GM19035 (cell line): ENCODE data around the gene SORL1-AS1.

Source experiments
- ATAC-seq: cut with Tn5 transposase; IDR thresholded peaks from one replicate; pipeline ENCODE4 v1.9.1; 2021; ENCODE audit not compliant: unreplicated experiment

The SORL1-AS1 gene

DNA sequence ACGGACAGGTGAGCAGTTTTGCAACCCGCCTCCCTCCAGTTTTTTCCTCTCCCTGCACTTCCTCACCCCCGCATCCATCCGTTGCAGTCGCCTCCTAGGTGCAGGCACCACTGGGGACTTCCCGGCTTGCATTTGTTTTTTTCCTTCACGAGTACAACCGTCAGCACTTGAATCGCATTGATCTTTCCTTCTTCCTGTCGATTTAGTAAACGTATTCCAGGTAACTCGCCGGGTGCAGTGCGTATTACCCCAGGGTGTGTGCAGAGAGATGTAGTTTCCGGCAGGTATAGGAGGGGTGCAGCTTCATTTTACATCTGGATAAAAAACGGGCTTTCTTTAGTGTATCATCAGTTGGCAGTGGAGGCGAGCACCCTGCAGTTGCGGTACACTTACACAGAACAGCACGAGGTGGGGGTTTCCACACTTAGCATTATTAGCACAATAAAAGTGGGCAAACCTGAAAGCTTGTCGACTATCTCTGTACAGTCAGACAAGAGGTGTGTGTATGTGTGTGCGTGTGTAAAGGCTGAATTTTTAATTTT lies at the start of gene SORL1-AS1:
TSS of gene SORL1-AS1 (minus strand) at position 359 of the 542 bp plus-strand sequence.
- peak; percentile 26 for ATAC-seq

DNA sequence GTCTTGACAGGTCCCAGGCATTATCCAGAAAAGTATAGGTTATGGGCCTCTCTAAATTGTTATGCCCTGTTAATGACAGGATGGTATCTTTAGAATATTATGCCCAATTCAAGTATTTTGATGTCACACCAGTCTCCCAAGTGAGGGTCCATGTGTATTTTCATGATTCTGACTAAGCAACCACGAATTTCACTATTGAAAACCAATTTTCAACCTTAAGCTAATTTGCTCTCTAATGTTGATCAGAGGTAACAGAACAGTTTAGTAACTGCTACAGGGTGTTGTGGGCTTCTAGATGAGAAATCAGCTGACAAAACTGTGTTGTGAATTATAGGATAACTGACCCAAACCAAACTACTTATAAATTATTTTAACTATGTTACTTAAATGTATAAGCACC lies 48.0 kb upstream of the SORL1-AS1 start:
- no peak for ATAC-seq

DNA sequence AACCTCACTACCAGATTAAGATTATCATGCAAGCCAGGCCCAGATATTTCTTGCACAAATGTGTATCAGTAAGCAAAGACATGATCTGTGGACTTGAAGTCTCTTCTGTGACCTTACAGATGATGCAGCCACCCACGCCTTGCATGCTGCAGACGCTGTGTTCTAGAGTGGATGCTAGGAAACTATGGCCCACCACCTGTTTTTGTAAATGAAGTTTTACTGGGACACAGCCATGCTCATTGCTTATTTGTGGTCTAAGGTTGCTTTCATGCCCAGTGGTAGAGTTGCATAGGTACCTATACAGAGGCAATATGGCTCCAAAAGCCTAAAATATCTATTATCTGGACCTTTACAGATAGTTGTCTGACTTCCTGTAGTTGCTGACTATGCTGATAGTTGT lies 47.5 kb upstream of the SORL1-AS1 start:
- no peak for ATAC-seq

DNA sequence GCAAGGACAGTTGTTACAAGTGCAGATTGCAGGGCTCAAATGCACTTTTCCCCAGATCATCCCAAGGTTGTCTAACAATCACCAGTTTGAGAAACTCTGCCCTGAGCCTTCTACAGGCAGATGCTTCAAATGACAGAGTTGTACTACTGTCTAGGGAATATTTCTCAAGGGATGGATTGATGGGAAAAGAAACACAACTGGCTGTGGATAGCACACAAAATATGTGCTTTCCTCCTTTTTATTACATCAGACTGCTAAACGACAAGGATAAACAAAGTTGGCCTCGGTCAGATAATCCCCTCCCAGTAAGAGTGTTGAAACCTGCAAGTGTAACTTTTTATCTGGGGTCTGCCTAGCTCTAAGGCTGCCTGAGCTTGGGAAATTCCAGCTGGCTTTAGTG lies 46.6 kb upstream of the SORL1-AS1 start:
- ATAC-seq, result no peak

DNA sequence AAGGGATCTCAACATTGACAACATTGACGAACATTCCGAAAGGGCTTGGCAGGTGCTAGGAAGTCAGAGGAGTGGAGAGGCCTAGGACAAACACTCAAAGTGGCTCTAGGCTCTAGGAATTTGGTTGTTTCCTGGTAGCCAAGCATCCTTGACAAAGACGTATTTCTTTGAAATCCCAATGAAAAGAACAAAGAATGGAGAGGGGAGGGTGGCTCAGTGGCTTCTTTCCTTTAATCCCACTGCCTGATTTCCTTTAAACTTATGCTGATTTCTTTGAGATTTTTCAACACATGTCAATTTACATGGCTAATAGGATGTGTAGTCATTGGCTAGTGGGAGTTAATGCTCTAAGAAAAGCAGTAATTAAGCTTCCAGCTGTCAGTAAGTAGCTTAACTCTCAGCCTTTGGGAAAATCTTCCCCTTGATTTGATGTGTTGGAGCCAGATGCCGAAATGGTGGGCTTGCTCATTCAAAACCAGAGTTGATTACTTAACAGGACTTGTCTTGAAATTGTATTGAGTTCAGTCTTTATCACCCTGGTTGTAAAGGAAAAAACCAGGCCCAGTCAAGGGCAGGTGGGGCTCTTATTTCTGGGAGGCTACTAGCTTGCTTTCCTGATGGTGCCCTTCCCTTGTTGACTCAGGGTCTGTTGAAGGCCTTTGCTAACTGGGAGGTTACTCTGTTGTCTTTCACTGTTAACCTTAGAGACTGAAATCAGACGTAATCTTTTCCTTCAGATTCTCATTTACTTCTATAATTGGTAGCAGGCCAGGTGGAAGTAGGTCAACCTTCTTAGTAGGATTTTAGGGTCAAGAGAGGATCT lies 44.6 kb upstream of the SORL1-AS1 start:
- ATAC-seq, result no peak

DNA sequence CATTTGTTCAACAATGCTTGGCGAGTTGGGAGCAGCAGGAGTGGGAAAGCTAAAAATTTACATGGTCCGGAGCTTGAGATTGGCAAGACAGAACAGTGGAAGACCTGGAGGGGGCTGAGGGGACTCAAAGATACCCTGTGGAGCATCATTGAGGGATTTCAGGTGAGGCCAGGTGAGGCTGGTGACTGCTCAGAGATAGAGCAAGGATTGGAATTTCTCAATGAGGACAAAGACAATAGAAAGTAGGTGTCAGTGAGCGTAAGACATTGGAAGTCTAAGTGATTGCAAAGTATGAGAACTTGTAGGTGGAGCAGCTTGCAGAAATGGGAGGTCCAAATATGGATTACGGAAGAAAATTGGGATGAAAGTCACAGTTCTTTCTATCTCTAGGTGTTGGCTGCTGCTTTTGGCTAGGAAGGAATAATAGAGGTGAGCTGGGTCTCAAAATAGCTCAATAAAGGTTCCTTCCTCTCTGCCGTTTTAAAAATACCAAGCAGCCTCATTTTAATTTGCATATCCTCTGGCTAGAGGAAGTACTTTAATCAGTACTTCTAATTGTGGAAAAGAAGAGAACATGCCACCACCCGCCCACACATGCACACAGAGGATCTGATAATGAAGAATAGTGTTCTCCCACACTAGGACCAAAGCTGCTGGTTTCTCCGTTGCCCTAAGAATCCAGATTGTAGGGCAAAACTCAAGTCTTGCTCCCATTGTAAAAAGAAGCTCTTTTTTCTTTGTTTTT lies 41.8 kb upstream of the SORL1-AS1 start:
- peak; percentile 68 for ATAC-seq

DNA sequence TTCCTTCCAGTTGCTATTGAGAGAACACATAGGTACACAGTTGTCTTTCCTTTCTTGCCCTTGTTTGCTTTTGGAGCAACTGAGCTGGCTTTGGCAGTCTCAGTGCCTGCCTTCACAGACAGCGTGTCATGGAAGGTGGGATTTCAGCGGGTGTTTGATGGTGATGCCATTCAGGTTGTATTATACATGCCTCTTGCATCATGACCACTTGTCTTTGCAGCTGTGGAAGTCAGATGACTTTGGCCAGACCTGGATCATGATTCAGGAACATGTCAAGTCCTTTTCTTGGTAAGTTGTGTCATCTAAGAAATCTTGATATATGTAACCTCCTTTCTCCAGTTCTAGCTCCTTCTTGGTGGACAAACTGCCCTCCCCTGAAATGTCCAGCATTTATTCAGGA lies 37.1 kb upstream of the SORL1-AS1 start:
- no peak for ATAC-seq

DNA sequence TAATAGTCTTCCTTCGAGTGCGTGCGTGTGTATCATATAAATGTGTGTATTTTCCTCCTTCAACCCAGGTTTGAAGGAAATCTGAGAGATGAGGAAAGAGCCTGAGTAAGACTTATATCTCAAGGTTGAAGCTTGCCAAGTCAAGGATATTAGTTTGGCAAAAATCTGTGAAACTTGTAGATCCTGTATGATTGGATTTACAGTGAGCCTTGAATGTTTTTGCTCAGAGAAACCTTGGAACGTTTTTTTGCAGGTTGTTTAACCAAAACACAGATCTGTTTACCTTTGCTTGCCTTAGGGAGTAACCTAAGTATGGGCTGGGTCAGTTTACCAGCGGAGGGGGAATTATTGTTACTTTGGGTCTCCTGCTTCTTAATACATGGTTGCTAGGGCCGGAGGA lies 35.9 kb upstream of the SORL1-AS1 start:
- ATAC-seq, result no peak

DNA sequence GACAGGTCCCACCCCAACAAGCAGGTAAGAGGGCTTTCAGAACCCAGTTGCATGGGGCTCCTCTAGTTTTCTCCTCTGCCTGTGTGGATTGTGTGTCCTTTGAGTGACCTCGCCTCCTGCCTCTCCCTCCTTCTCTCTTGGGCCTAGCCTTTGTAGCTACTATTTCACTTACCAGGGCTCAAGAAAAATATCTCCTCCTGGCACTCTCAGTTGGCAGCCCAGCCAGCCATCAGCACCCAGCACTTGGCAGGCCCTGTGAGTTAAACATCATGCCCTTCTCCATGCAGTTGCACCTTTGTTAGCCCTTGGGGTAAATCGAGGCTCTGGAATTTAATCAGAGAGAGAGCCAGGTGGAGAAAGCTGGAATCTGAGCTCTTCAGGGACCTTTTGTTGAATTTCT lies 35.4 kb upstream of the SORL1-AS1 start:
- ATAC-seq, result no peak

DNA sequence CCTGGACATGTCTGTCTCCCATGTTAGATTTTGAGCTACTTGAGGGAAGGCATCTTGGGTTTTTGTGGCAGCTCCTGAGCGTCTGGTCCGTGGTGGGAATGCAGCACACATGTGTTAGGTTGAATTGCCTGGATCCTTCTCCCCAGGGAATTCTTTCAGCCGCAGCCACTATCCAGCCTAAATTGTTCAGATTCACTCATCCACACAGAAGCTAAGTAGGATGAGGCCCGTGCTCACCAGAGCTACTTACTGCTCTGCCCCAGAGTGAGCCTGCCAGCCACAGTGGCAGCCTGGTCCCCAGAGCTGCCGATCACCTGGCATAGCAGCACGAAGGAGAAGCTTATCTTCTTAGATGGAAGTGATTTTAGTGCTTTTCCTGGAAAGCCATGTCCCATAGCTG lies 34.4 kb upstream of the SORL1-AS1 start:
- ATAC-seq, result no peak

DNA sequence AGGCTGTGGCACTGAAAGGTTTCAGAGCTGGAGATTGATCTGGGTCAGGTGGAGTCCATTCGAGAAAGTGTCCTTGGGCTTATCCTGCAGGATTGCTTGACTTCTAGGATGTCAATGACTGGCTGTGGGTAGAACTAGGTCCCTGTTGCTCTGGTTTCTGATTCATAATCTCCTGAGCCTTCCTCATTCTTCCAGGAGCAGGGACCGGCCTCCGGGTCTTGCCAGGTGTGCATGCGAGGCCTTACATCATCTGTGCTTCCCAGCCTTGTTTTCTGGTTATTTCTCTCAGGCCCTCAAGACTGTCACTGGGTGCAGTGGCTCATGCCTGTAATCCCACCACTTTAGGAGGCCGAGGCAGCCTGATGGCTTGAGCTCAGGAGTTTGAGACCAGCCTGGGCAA lies 33.3 kb upstream of the SORL1-AS1 start:
- no peak for ATAC-seq

DNA sequence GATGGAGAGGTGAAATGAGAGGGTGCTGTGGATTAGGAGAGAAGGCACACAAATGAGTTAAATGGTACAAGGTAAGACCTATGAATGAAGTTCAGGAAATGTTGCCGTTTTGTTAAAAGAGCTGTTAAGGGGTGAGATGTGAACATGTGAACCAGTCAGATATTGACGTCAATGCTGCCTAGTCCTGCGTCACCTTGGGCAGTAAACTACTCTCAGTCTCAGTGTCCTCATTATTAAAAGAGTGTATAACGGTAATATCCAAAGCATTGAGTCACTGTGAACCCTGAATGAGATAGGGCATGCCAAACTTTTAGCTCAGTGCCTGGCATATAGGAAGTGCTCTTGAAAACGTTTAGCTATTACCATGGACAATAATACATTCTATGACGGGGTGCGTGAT lies 32.4 kb upstream of the SORL1-AS1 start:
- no peak for ATAC-seq

DNA sequence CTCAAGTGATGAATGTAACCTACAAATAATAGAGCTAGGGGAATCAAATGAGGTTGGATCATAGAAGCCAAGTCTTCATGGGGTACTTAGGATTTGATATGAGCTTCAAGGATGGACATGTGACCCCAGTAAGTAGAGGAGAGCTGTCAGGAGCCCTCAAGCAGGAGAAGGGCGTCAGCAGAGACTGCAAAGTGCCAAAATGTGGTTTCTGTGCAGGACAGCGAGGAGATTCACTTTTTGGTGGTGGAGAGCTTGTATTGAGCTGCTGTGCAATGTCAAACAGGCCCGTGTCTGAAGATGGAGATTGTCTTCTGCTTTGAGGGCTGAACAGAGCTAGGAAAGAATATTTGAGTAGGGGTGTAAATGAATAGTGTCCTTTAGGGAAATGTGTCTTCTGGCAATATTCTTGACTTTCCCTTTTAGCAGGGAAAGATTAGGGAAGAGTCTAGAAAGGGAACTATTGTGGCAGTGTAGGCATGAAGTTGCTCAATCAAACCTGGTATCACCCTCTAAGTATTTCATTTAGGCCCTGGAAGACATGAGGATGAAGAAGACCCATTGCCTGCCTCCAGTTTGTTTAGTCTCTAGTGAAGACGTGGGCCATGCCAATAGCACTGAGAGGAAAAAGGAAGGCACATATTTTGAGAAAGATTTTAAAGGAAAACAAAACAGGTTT lies 31.2 kb upstream of the SORL1-AS1 start:
- ATAC-seq, result no peak

DNA sequence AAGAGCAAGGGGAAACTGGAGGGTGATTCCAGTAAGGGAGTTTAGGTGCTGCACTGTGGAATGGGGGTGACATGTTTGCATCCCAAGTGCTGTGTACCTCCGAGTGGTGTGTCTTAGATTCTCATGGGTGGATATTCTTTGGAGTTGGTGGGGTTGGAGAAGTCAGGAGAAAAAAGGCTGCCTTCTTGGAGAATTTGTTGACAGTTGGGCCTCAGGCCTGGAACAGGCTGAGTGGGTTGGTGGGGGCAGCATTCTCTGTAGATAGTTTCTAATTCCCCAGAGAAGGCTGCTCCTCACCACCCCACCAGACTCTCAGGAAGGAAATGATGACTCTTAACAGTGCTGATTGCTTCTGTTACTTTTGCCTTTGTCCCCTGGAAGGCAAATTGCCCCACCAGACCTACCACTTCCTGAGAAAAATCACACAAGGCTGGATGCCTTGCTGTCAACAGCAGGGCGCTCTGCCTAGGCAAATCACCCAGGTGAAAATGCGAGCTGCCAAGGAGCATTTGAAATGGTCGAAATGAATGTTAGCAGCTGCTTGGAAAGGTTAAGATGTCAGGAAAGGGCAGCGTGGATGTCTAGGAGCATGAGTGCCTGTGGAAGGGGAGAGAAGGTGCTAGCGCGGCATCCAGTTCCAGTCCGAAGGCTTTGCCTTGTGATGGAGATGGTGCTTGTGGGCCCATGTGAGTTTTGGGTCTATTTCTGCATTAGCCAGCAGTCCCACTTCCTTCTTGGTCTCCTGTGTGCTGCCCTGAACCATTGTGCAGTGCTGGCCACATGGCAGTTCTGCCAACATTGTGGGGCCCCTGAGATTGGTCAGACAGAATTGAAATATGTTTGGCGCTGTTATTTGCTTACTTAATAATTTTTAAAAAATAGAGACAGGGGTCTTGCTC lies 29.7 kb upstream of the SORL1-AS1 start:
- peak; percentile 82 for ATAC-seq

DNA sequence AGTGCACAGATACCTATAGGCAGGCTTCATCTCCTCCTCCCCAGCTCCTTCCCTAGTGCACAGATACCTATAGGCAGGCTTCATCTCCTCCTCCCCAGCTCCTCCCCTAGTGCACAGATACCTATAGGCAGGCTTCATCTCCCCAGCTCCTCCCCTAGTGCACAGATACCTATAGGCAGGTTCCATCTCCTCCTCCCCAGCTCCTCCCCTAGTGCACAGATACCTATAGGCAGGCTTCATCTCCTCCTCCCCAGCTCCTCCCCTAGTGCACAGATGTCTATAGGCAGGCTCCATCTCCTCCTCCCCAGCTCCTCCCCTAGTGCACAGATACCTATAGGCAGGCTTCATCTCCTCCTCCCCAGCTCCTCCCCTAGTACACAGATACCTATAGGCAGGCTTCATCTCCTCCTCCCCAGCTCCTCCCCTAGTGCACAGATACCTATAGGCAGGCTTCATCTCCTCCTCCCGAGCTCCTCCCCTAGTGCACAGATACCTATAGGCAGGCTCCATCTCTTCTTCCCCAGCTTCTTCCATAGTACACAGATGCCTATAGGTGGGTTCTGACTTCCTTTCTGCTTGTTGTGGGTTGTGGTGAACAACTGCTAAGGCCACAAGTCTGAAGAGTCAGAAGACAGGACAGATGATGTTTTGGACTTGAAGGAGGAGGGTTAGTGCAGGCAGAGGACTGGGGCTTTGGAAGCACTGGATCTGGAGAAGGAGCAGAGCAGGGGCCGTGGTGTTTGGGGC lies 28.9 kb upstream of the SORL1-AS1 start:
- peak; percentile 50 for ATAC-seq

DNA sequence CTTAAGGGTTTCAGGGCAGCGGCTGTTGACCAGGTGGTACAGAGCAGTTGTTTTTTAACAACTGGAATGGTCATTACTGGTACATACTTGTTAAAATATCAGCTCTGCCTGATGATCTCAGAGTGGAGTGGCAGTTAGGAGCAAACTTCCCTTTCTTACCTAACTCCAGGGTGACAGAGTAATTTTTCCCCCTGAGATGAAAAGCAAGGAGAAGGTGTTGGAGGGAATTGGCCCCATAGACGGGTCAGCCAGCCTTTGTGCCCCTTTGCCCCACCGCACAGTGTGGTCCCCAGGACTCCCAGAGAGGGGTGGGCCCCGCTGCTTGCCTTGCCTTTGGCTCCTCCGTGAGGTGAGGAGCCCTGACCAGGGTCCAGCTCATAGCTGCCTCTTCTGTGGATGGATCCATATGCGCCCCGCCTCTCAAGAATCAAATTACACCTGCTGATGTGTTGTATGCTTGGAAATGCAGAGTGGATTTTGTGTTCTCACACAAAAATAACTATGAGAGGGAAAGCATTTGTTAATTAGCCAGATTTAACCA lies 27.0 kb upstream of the SORL1-AS1 start:
- ATAC-seq, result no peak

DNA sequence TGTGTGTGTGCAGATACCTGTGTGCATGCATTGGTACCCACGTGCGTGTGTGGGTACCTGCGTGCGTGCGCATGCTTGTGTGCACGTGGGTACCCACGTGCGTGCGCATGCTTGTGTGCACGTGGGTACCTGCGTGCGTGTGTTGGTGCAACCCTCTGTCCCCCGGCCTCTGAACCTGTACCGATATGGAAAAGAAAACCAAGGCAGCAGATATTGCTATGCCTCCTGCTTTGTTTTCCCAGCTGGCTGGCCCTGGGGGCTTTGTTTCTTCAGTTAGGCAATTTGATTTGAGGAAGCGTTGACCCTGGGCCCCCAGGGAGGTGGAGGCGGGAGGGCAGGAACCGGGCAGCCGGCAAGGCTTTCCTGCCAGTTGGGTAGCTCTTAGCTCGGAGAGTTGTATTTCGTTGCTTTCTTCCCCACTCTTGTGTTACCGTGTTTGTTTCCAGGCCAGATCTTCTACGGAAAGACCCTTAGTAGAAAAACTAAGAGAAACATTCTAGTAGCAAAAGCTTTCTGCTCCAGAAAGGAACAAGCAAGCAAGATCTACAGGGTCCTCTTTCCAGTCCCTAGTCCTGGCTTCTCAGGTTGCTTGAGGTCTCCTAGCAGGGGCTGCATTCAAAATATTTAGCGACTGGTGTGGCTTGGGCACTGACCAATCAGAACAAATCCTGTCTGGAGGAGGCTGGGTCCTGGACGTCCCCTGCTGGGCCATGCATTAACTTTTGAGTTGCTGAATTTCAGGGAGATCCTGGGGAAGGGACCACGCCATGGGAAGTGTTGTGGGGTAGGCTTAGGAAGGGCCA lies 26.3 kb upstream of the SORL1-AS1 start:
- no peak for ATAC-seq

DNA sequence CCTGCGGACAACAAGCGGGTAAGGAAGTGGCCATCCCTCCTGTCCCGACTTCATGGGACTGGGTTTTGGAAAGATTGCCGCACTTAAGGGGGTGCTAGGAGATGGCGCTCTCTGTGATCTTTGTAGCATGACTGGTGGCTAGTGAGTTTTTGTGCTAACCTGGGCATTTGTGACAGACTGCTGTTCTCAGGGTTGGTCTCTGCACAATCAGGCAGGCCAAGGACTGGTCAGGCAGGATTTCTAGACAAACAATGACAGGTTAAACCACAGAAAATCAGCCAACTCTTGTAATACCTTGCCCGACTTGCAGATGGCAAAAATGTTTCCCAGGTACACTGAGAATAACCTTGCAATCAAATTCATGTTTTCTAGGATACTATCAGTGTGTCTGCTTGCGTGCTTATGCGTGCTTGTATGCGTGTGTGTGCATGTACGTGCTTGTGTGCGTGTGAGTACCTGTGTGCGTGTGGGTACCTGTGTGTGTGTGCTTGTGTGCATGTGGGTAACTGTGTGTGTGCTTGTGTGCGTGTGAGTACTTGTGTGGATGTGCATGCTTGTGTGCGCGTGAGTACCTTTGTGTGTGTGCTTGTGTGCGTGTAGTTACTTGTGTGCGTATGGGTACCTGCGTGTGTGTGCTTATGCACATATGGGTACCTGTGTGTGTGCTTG lies 25.6 kb upstream of the SORL1-AS1 start:
- no peak for ATAC-seq
